Measurements from ENCODE around the gene SERAC1. TPM values are rescaled to one million over a fixed set of nuclear protein-coding genes. Genes with fewer than 3 reads are reported as not detected.

SERAC1 gene
- total and polyA plus RNA-seq, 2 donors (not counting 3 experiments of a cell fraction or from before 2014, with no cell fraction given), result 4.9 to 5.7 TPM

- no TSS peak for BruUV-seq (replicated peaks)
- Histone ChIP-seq H3K9ac (replicated peaks; ENCODE audit: extremely low read depth, insufficient read depth, low read length) (no peak overlapping the region), H3K9me3 (replicated peaks; ENCODE audit: control insufficient read depth, insufficient read depth, low read length) (no peaks in the 10 kb centered on the region), H4K20me1 (replicated peaks; ENCODE audit: control insufficient read depth, extremely low read depth, insufficient read depth, low read length) (no peaks in the 10 kb centered on the region), H3K9me1 (replicated peaks; ENCODE audit: control insufficient read depth, extremely low read depth, insufficient read depth, low read length) (no peaks in the 10 kb centered on the region), H3K27ac (ENCODE audit: insufficient read depth, low read depth, low read length) (no peak overlapping the region), H2AFZ (ENCODE audit: low read depth, low read length) (no peak overlapping the region), H3K79me2 (ENCODE audit: control insufficient read depth, insufficient read depth, low read length) (no peaks in the 10 kb centered on the region), H3K27me3 (ENCODE audit: control insufficient read depth in 2 of 2, insufficient read depth in 2 of 2, low read length in 2 of 2) (no peaks in the 10 kb centered on the region), H3K36me3 (ENCODE audit: control insufficient read depth in 2 of 2, extremely low read depth in 1 of 2, insufficient read depth in 2 of 2, low read length in 2 of 2) (peaks cover 30 to 31% of the 10 kb centered on the region in 2 experiments), H3K4me2 (ENCODE audit: insufficient read depth, low read length) (no peak overlapping the region), H3K4me3 (replicated peaks in 1 of 3; ENCODE audit: insufficient read depth in 1 of 3, low read depth in 1 of 3, low read length in 3 of 3) (no peak overlapping the region), H3K4me1 (ENCODE audit: control insufficient read depth, extremely low read depth, insufficient read depth, low read length) (no peaks in the 10 kb centered on the region)
- intact Hi-C loops (cut with micrococcal nuclease) (no loop called here), dilution Hi-C loops (cut with MboI; ENCODE audit: extremely low pct_ligation_motif_present, low sequenced_read_pairs) (no loop called here)
- FAIRE-seq (no peak), DNase-seq (ENCODE audit: low read depth, low spot score) (no peak)
- TF ChIP-seq POLR2AphosphoS5 (IDR thresholded peaks at IDR 0.05; ENCODE audit: insufficient read depth, low read depth, low read length) (no peak), POLR2A (IDR thresholded peaks at IDR 0.05; ENCODE audit: low read depth, low read length) (no peak), EZH2 (IDR thresholded peaks at IDR 0.05; ENCODE audit: borderline replicate concordance, low read depth, low read length, severe bottlenecking) (no peak), MYC (IDR thresholded peaks at IDR 0.05; ENCODE audit: low read depth, low read length) (no peak), JUN (IDR thresholded peaks at IDR 0.05; ENCODE audit: borderline replicate concordance, insufficient read depth, insufficient read length, low read depth) (no peak), FOS (IDR thresholded peaks at IDR 0.05; ENCODE audit: borderline replicate concordance, insufficient read depth, low read length) (no peak), GATA2 (IDR thresholded peaks at IDR 0.05; ENCODE audit: insufficient read depth, insufficient read length, low read depth, low read length) (no peak)
- POLR2A ChIA-PET, result no interaction called here
- CTCF ChIA-PET, result no interaction called here
These were observed 73.0 kb downstream of the SERAC1 start for GRCh38 chr6:158095031-158095430.

- no peaks in the 10 kb centered on the region for H3K79me2 ChIP-seq (ENCODE audit: control insufficient read depth, insufficient read depth, low read length)
- intact Hi-C loops (cut with micrococcal nuclease), result no loop called here
- CTCF ChIA-PET, result interaction anchor here (0.7 kb wide), 1 partner anchor 13 kb away, joined by 3 read pairs; no protein-coding TSS in a partner anchor
- H4K20me1 ChIP-seq (replicated peaks; ENCODE audit: control insufficient read depth, extremely low read depth, insufficient read depth, low read length), result no peaks in the 10 kb centered on the region
- H3K4me3 ChIP-seq (replicated peaks in 1 of 3; ENCODE audit: insufficient read depth in 1 of 3, low read depth in 1 of 3, low read length in 3 of 3), result no peak overlapping the region
- dilution Hi-C loops (cut with MboI; ENCODE audit: extremely low pct_ligation_motif_present, low sequenced_read_pairs), result no loop called here
- no peaks in the 10 kb centered on the region for H3K9me3 ChIP-seq (replicated peaks; ENCODE audit: control insufficient read depth, insufficient read depth, low read length)
- H3K4me1 ChIP-seq (ENCODE audit: control insufficient read depth, extremely low read depth, insufficient read depth, low read length), result no peaks in the 10 kb centered on the region
- peaks cover 36 to 44% of the 10 kb centered on the region in 2 experiments for H3K36me3 ChIP-seq (ENCODE audit: control insufficient read depth in 2 of 2, extremely low read depth in 1 of 2, insufficient read depth in 2 of 2, low read length in 2 of 2)
- no peak overlapping the region for H2AFZ ChIP-seq (ENCODE audit: low read depth, low read length)
- H3K27me3 ChIP-seq (ENCODE audit: control insufficient read depth in 2 of 2, insufficient read depth in 2 of 2, low read length in 2 of 2), result no peaks in the 10 kb centered on the region
- POLR2A ChIA-PET, result no interaction called here
- no peak overlapping the region for H3K4me2 ChIP-seq (ENCODE audit: insufficient read depth, low read length)
- BruUV-seq (replicated peaks), result no TSS peak
- no peak overlapping the region for H3K27ac ChIP-seq (ENCODE audit: insufficient read depth, low read depth, low read length)
- H3K9me1 ChIP-seq (replicated peaks; ENCODE audit: control insufficient read depth, extremely low read depth, insufficient read depth, low read length), result no peaks in the 10 kb centered on the region
- TF ChIP-seq EZH2 (IDR thresholded peaks at IDR 0.05; ENCODE audit: borderline replicate concordance, low read depth, low read length, severe bottlenecking), result no peak
- TF ChIP-seq GATA2 (IDR thresholded peaks at IDR 0.05; ENCODE audit: insufficient read depth, insufficient read length, low read depth, low read length), result no peak
- no peak for TF ChIP-seq JUN (IDR thresholded peaks at IDR 0.05; ENCODE audit: borderline replicate concordance, insufficient read depth, insufficient read length, low read depth)
- no peak for TF ChIP-seq FOS (IDR thresholded peaks at IDR 0.05; ENCODE audit: borderline replicate concordance, insufficient read depth, low read length)
- no peak for TF ChIP-seq POLR2AphosphoS5 (IDR thresholded peaks at IDR 0.05; ENCODE audit: insufficient read depth, low read depth, low read length)
- TF ChIP-seq CTCF (IDR thresholded peaks at IDR 0.05; ENCODE audit: extremely low read depth in 1 of 2, insufficient read depth in 1 of 2, low read depth in 1 of 2, low read length in 2 of 2), result no peak
- TF ChIP-seq MYC (IDR thresholded peaks at IDR 0.05; ENCODE audit: low read depth, low read length), result no peak
- TF ChIP-seq POLR2A (IDR thresholded peaks at IDR 0.05; ENCODE audit: low read depth, low read length), result no peak
- TF ChIP-seq, protein P1, sequence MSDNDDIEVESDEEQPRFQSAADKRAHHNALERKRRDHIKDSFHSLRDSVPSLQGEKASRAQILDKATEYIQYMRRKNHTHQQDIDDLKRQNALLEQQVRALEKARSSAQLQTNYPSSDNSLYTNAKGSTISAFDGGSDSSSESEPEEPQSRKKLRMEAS (IDR thresholded peaks at IDR 0.05; ENCODE audit: insufficient read depth, insufficient read length), result no peak
- no peak for FAIRE-seq
- DNase-seq (ENCODE audit: low read depth, low spot score), result no peak
- H3K9ac ChIP-seq (replicated peaks; ENCODE audit: extremely low read depth, insufficient read depth, low read length), result no peak overlapping the region
These were observed 75.3 kb downstream of the SERAC1 start for GRCh38 chr6:158092806-158093205.

Data from endothelial cell of umbilical vein (primary cell).